ENCODE data around the gene TMEM239. TPM values are rescaled to one million over a fixed set of nuclear protein-coding genes. Genes with fewer than 3 reads are reported as not detected.

Gene TMEM239
- polyA plus RNA-seq, 1 of the 3 experiments (the other 2 are of a cell fraction), result 0.02 TPM

DNA sequence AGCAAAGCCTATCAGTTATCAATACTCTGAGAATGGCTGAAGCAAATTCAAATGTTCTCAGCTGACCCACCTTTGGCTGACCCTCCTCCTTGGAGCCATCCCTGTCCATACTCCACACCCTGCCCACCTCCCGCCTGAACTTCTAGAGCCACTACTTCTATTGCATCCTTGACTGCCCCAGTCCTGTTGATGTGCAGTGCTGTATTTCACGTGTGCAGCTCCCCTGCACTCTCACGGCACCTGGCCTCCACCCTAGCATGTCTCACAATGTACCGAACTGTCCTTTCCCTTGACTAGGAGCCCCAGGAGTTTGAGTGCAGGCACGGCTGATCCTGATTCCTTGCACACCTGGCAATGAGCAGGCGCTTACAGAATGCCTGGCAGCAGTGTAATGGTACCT, 22.7 kb upstream of the TMEM239 start:
- WGBS (ENCODE audit: low lambda C conversion rate), result 72% methylated on average over 6 of the region's 6 CpGs
- CTCF ChIA-PET, result interaction anchor here (3.3 kb wide), 1 partner anchor 207 kb away, joined by 9 read pairs; no protein-coding TSS in a partner anchor

DNA sequence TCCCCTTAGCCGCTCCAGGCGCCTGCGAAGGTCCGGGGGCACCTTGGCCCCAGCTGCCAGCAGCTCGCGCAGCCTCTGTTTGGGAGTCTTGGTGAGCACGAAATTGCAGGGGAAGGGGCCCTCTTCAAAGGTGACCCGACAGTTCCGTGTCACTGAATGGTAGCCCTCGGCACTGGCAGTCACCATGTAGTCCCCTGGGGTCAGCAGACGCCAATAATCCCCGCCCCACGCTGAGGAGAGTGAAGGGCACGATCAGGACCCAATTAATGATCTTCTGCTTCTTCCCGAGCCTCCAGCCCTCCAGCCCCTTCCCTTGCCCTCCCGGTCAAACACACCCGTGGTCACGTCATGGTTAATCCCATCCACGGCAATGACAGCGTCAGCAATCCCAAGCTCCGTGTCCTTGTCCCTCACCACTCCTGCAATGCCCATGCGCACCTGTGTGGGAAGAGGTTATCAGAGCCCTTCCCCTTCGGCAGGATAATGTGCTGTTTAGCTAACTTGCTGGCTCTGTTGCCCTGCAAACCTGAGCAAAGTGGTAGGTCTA, 21.9 kb upstream of the TMEM239 start:
- no peaks in the 10 kb centered on the region for H3K9me2 ChIP-seq
- no peak overlapping the region for H3K4me2 ChIP-seq
- H3K4me1 ChIP-seq (ENCODE audit: control insufficient read depth in 1 of 2, insufficient read depth in 2 of 2, low read depth in 1 of 2, low read length in 1 of 2), result peaks cover 0 to 7% of the 10 kb centered on the region in 2 experiments; a peak in 1 of 4 replicates
- H2AFZ ChIP-seq (ENCODE audit: low read depth), result no peak overlapping the region
- H3K9ac ChIP-seq, result no peak overlapping the region
- peaks cover 0 to 19% of the 10 kb centered on the region in 2 experiments for H3K36me3 ChIP-seq (replicated peaks in 1 of 2; ENCODE audit: control insufficient read depth in 1 of 2, insufficient read depth in 2 of 2, low read length in 1 of 2)
- no peak overlapping the region for H3K4me3 ChIP-seq (ENCODE audit: low read depth in 2 of 2, low read length in 1 of 2)
- CTCF ChIA-PET, result interaction anchor here (0.8 to 3.3 kb wide), 3 partner anchors 58 to 206 kb away, joined by 3 to 9 read pairs (median 4); no protein-coding TSS in a partner anchor
- no peak for DNase-seq
- 89% methylated on average over 23 of the region's 23 CpGs for WGBS (ENCODE audit: low lambda C conversion rate)
- H3F3A ChIP-seq (replicated peaks; ENCODE audit: insufficient read depth), result no peaks in the 10 kb centered on the region
- no peaks in the 10 kb centered on the region for H4K20me1 ChIP-seq (ENCODE audit: insufficient read depth)
- no peaks in the 10 kb centered on the region for H3K9me3 ChIP-seq
- no peaks in the 10 kb centered on the region; the same call in 1 of the 2 replicates for H3K27me3 ChIP-seq (ENCODE audit: insufficient read depth)
- no peaks in the 10 kb centered on the region for H3K79me2 ChIP-seq (ENCODE audit: insufficient read depth)
- H3K27ac ChIP-seq (ENCODE audit: low read depth in 2 of 2, low read length in 1 of 2), result no peak overlapping the region
- POLR2A ChIA-PET, result no interaction called here
- TF ChIP-seq SMC3 (IDR thresholded peaks at IDR 0.05; ENCODE audit: low read depth, low read length) (no peak), FOXJ3 (CRISPR knock-in tag; IDR thresholded peaks at IDR 0.05) (no peak), NRF1 (IDR thresholded peaks at IDR 0.05; ENCODE audit: low read depth, low read length) (no peak), GATA2 (CRISPR knock-in tag; IDR thresholded peaks at IDR 0.05) (no peak), NFIC (IDR thresholded peaks at IDR 0.05; ENCODE audit: borderline replicate concordance) (no peak), RXRA (IDR thresholded peaks at IDR 0.05; ENCODE audit: borderline replicate concordance, low read depth) (no peak), GABPA (IDR thresholded peaks at IDR 0.05; ENCODE audit: low read depth) (no peak), TCF12 (IDR thresholded peaks at IDR 0.05) (no peak), FOXM1 (IDR thresholded peaks at IDR 0.05; ENCODE audit: low read depth) (no peak), ELF1 (IDR thresholded peaks at IDR 0.05) (no peak), JUND (IDR thresholded peaks at IDR 0.05) (no peak), TAF1 (IDR thresholded peaks at IDR 0.05; ENCODE audit: borderline replicate concordance, low read depth, low read length) (no peak)
- TF ChIP-seq, protein P1, sequence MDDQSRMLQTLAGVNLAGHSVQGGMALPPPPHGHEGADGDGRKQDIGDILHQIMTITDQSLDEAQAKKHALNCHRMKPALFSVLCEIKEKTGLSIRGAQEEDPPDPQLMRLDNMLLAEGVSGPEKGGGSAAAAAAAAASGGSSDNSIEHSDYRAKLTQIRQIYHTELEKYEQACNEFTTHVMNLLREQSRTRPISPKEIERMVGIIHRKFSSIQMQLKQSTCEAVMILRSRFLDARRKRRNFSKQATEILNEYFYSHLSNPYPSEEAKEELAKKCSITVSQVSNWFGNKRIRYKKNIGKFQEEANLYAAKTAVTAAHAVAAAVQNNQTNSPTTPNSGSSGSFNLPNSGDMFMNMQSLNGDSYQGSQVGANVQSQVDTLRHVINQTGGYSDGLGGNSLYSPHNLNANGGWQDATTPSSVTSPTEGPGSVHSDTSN (IDR thresholded peaks at IDR 0.05), result no peak
- TF ChIP-seq, protein P2, sequence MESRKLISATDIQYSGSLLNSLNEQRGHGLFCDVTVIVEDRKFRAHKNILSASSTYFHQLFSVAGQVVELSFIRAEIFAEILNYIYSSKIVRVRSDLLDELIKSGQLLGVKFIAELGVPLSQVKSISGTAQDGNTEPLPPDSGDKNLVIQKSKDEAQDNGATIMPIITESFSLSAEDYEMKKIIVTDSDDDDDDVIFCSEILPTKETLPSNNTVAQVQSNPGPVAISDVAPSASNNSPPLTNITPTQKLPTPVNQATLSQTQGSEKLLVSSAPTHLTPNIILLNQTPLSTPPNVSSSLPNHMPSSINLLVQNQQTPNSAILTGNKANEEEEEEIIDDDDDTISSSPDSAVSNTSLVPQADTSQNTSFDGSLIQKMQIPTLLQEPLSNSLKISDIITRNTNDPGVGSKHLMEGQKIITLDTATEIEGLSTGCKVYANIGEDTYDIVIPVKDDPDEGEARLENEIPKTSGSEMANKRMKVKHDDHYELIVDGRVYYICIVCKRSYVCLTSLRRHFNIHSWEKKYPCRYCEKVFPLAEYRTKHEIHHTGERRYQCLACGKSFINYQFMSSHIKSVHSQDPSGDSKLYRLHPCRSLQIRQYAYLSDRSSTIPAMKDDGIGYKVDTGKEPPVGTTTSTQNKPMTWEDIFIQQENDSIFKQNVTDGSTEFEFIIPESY (IDR thresholded peaks at IDR 0.05; ENCODE audit: borderline replicate concordance, low read depth), result no peak

More for the DNA sequence above, 22.7 kb upstream of the TMEM239 start:
- Histone ChIP-seq H3K9ac (no peak overlapping the region), H3K4me2 (no peak overlapping the region), H3K9me2 (no peaks in the 10 kb centered on the region), H3K4me3 (ENCODE audit: low read depth in 2 of 2, low read length in 1 of 2) (no peak overlapping the region), H2AFZ (ENCODE audit: low read depth) (no peak overlapping the region), H3K79me2 (ENCODE audit: insufficient read depth) (no peaks in the 10 kb centered on the region), H4K20me1 (ENCODE audit: insufficient read depth) (no peaks in the 10 kb centered on the region), H3F3A (replicated peaks; ENCODE audit: insufficient read depth) (no peaks in the 10 kb centered on the region), H3K27me3 (ENCODE audit: insufficient read depth) (no peaks in the 10 kb centered on the region; the same call in 1 of the 2 replicates), H3K9me3 (no peaks in the 10 kb centered on the region), H3K27ac (ENCODE audit: low read depth in 2 of 2, low read length in 1 of 2) (no peak overlapping the region), H3K4me1 (ENCODE audit: control insufficient read depth in 1 of 2, insufficient read depth in 2 of 2, low read depth in 1 of 2, low read length in 1 of 2) (no peaks in the 10 kb centered on the region), H3K36me3 (replicated peaks in 1 of 2; ENCODE audit: control insufficient read depth in 1 of 2, insufficient read depth in 2 of 2, low read length in 1 of 2) (peaks cover 0 to 19% of the 10 kb centered on the region in 2 experiments)
- TF ChIP-seq NFIC (IDR thresholded peaks at IDR 0.05; ENCODE audit: borderline replicate concordance), result no peak
- TF ChIP-seq FOXM1 (IDR thresholded peaks at IDR 0.05; ENCODE audit: low read depth), result no peak
- TF ChIP-seq TAF1 (IDR thresholded peaks at IDR 0.05; ENCODE audit: borderline replicate concordance, low read depth, low read length), result no peak
- no peak for TF ChIP-seq SIN3A (IDR thresholded peaks at IDR 0.05; ENCODE audit: borderline replicate concordance, low read depth, low read length)
- no peak for TF ChIP-seq FOSL2 (IDR thresholded peaks at IDR 0.05; ENCODE audit: borderline replicate concordance, low read depth)
- TF ChIP-seq, protein P3, sequence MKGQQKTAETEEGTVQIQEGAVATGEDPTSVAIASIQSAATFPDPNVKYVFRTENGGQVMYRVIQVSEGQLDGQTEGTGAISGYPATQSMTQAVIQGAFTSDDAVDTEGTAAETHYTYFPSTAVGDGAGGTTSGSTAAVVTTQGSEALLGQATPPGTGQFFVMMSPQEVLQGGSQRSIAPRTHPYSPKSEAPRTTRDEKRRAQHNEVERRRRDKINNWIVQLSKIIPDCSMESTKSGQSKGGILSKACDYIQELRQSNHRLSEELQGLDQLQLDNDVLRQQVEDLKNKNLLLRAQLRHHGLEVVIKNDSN (IDR thresholded peaks at IDR 0.05; ENCODE audit: borderline replicate concordance, low read depth), result no peak
- no peak for TF ChIP-seq YY1 (IDR thresholded peaks at IDR 0.05; ENCODE audit: low read depth)
- no peak for TF ChIP-seq CHD2 (IDR thresholded peaks at IDR 0.05; ENCODE audit: low read length, partially characterized antibody)
- TF ChIP-seq EZH2phosphoT487 (IDR thresholded peaks at IDR 0.05; ENCODE audit: borderline replicate concordance, low read depth), result no peak
- no peak for TF ChIP-seq NRF1 (IDR thresholded peaks at IDR 0.05; ENCODE audit: low read depth, low read length)
- TF ChIP-seq, protein P4, sequence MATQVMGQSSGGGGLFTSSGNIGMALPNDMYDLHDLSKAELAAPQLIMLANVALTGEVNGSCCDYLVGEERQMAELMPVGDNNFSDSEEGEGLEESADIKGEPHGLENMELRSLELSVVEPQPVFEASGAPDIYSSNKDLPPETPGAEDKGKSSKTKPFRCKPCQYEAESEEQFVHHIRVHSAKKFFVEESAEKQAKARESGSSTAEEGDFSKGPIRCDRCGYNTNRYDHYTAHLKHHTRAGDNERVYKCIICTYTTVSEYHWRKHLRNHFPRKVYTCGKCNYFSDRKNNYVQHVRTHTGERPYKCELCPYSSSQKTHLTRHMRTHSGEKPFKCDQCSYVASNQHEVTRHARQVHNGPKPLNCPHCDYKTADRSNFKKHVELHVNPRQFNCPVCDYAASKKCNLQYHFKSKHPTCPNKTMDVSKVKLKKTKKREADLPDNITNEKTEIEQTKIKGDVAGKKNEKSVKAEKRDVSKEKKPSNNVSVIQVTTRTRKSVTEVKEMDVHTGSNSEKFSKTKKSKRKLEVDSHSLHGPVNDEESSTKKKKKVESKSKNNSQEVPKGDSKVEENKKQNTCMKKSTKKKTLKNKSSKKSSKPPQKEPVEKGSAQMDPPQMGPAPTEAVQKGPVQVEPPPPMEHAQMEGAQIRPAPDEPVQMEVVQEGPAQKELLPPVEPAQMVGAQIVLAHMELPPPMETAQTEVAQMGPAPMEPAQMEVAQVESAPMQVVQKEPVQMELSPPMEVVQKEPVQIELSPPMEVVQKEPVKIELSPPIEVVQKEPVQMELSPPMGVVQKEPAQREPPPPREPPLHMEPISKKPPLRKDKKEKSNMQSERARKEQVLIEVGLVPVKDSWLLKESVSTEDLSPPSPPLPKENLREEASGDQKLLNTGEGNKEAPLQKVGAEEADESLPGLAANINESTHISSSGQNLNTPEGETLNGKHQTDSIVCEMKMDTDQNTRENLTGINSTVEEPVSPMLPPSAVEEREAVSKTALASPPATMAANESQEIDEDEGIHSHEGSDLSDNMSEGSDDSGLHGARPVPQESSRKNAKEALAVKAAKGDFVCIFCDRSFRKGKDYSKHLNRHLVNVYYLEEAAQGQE (IDR thresholded peaks at IDR 0.05; ENCODE audit: low read depth, low read length), result no peak
- no peak for TF ChIP-seq POLR2AphosphoS5 (IDR thresholded peaks at IDR 0.05; ENCODE audit: low read depth, low read length)
- POLR2A ChIA-PET, result interaction anchor here (1.2 kb wide), 1 partner anchor 20 kb away, joined by 3 read pairs; no protein-coding TSS in a partner anchor
- DNase-seq, result no peak
